HG03457 (cell line): ENCODE results near the gene FGF21.

ENCODE experiments used
- ATAC-seq: cut with Tn5 transposase; IDR thresholded peaks from one replicate; pipeline ENCODE4 v1.9.1; 2021; ENCODE audit warnings: moderate number of reproducible peaks; ENCODE audit not compliant: unreplicated experiment

FGF21 gene

DNA sequence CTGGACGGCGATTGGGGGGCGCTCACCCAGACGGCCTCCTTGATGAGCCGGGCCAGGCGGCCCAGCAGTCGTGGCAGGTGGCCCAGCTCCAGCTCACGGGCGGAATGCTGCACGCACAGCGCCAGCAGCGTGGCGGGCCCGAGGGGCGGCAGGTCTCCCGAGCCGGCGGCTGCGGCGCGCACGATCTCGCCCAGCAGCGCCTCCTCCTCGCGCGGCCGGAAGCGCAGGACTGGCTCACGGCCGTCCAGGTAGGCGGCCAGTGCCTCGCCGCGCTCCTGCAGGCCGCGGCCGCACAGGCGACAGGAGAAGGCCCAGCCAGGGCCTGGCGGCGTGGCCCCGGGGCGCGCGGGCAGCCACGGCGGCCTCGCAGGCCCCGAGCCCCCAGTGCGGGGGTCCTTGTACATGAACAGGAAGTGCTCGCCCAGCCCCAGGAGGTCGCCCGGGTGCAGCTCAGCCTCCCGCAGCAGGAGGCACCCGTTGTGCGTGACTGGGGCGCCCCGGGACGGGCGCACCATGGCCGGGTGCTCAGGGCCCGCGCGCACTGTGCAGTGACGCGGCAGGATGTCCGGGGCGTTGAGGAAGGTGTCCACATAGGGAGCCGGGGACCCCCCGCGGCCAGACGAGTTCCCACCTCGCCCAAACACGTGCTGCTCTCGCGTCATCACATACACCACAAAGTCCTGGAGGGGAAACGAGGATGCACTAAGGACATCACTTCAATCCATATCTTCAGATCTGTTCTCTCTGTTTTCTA, 26.2 kb upstream of the FGF21 start:
- no peak for ATAC-seq

DNA sequence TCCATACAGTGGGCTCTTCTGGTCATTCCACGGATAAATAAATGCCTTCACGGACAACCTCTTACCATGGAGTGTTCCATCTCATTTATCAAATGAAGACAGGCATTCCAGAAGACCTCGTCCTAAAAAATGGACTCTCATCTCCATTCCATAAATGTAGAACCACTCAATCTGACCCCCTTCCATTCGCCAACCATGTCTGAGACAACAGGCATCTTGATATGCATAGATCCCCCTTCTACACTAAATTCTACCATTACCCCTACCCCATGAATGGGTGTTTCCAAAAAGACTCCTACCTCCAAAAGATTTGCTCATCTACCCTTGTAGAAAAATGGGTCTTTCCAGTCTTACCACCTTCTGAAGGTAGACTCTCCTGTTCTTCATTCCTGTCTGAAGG, 23.9 kb upstream of the FGF21 start:
- no peak for ATAC-seq

DNA sequence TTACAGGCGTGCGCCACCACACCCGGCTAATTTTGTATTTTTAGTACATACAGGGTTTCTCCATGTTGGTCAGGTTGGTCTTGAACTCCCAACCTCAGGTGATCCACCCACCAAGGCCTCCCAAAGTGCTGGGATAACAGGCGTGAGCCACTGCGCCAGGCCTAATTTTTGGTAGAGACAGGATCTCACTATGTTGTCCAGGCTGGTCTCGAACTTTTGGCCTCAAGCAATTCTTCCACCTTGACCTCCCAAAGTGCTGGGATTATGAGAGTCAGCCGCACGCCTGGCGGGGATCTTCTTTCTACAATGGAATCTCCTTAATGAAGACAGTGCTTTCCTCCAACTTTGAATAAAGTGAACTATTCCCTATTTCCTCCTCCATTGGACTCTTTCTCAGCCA, 20.7 kb upstream of the FGF21 start:
- no peak for ATAC-seq

DNA sequence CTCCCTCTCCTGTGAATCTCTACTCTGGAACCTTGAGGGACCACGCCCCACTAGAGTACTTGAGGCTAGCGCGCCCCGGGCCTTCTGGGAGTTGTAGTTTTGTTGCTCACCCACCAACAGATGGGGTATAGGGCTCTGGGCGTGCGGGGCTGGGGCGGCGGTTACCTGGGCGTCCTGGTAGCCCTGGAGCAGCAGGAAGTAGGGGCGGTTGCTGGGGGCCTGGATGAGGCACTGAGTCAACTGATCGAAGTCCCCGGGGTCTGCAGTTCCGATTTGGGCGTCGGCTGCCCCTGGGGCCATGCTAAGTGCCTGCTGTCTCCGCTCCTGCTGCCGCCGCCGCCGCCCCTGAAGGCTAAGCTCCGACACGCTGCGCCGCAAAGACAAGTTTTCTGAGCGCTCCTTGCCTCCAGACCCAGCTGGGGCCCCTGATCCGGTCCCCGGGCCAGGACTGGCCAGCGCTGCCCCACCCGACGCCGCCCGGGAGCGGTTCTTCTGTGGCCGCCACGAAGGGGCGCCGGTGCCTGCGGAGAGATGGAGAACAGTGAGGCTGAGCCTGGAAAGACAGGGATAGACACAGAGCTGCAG, 20.2 kb upstream of the FGF21 start:
- no peak for ATAC-seq

DNA sequence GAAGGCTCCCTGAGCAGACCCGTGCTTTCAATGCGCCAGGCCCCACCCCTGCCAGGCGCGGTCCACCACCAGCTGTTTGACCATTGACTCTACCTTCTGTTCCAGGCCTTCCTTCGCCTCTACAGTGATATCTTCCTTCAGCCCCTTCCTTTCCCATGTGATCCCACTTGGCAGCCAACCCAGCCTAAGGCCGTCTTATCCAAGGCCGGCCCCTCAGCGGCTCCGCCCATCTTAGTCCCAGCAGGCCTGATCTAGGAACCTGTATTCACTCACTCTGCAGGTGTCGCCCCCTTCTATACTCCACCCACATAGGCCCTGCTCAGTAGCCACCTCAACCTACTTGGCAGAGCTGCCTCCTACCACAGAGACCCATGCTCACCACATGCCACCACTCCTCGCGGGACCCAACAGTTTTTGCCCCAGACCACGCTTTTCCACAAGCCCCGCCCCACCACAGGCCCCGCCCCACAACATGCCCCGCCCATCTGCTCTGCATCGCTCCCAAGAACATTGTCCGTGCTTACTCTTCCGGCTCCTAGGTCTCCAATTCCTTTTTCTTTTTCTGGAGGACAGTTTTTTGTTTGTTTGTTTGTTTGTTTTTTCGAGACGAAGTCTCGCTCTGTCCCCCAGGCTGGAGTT, 17.8 kb upstream of the FGF21 start:
- ATAC-seq, result no peak

- peak; percentile 59 for ATAC-seq
Observed at GRCh38 chr19:48738557-48739403, 16.5 kb upstream of the FGF21 start.

DNA sequence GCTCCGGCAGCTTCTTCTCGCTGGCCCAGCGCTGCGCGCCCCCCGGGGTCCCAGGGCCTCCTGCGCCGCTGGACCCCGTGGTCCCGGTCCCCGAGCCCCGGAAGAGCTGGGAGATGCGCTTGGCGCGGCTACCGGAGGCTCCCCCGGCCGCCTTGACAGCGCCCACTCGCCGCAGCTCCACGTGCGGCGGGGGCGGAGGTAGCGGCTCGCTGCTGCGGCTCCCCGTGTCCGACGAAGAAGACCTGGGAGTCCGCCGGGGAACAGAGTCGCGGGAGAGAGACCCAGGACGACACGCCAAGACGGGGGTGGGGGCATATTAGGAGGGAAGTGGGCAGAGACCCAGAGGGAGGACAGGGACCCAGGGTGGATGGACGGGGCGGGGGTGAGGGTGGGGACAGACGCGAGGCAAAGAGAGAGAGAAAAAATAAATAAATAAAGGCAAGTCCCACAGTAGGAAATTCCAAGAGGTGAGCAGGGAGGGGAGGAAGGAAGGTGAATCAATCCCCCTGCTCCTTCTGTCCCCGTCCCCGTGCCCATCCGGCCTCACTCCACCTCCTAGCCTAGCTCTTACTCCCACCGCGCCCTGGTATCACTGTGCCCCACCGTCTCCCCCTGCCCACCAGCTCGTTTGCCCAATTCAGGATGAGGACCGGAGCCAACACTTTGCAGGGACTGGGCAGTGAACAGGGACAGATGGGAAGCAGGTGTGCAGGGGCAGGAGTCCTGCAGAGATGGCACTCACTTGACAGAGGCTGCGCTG, 15.7 kb upstream of the FGF21 start:
- no peak for ATAC-seq

DNA sequence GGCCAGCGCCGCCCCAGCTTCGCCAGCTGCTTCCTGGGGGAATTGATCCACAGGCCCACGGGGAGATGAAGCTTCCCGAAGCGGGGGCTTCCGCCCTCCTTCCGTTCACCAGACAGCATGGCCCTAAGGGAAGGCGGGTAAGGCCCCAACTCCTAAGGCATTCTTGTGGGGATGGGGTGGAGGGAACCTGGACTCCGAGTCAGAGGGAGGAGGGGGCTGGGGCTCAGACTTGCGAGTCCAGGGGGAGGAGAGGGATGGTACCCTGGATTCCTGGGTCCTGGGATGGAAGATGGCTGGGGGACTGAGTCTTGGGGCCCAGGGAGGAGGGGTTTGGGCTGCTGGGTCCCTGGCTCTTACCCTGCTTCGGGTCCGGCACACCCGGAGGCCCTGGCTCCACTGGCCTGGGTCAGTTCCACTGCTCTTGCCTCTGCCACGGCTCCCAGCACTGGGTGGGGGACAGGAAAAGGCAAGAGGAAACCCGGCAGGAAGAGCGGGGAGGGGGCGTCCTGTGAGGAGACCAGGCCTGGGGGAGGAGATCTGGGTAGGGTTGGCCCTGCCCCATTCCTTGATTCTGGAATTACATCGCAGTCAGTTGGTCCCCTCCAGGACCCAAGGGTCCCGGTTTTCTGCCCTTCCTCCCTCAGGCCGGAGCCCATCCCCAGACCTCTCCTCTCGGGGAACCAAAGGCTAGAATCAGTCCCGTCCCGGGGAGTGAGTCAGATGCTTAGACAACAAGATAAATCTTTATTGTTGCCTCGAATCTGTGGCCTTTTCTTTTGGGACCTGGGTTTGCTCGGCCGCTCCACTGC, 15.0 kb upstream of the FGF21 start, which contains the start of gene RASIP1:
Gene RASIP1 (minus strand): TSS at position 447 of the 809 bp plus-strand sequence. CDS start 328 bp downstream, at position 119.
- ATAC-seq, result no peak

DNA sequence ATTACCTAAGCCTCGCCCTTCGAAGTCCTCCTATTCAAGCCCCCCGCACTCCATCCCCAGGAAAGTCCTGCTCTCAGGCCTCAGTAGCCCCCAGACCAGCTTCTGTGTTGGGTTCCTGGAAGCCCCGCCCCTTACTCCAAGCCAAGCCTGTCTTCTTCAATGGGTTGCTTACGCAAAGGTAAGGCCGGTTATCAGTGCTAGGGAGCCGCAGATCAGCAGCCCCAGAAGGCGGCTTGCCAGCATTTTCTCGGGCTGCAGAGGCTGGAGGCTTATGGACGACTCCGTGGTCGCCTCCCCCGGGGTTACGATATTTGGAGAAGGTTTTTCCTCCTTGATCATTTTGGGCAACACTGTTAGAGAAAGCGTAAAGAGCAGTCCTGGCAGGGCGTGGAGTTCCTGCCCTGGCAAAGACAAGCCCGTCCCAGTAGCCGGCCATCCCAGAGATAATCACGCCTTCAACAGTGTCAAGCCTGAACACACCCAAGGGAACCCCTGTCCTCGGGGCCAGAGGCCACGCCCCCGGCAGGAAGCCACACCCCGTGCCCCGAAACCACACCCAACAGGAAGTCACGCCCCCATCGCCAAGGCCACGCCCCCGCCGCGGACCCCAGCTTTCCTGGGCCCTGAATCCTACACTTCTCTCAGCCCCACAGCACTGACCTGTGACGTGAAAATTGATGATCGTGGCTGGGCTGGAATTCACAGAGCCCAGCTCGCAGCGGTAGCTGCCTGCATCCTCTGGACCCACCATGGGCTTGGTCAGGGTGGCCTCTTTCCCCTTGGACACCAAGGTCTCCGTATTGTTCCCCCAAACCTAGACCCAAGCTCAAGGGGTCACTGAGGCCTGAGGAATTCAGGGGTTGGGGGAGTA, 14.0 kb upstream of the FGF21 start:
- ATAC-seq, result no peak

GRCh38 chr19:48742096-48742495, 13.2 kb upstream of the FGF21 start:
- no peak for ATAC-seq

DNA sequence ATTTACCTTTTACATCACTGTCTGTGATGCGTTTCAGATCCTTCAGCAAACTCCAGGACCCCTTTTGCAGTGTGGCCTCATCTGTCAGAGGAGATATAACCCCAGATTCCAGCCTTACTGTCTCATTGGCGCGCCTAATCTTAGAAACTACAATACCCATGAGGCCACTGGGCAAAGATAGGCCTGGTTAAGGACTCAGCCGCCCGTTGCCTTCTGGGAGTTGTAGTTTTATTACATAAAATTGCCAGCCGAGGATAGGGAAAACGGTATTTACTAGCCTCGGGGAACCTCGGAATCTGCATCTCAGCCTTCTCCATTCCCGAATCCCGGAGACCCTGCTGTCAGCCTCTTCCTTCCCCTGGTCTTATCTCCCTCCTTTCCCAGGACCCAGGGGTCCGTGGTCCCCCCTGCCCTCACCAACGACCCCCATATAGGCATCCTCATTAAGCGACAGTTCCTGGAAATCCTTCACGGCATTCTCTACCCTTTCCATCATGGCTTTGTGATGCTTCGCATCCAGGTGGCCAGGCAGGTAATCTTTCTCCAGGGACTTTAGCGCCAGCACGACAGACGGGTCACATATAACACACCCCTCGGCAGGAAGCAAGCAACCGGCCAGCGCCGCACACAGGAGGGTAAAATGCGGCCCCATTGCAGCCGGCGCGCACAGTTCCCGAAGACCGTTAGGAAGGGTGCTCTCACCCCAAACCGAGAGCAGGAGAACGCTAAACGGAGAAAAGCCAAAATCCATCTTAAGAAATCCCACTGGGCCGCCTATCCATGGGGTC, 9.9 kb upstream of the FGF21 start:
- no peak for ATAC-seq

GRCh38 chr19:48746110-48746509, 9.2 kb upstream of the FGF21 start:
- no peak for ATAC-seq

- ATAC-seq, result no peak
Observed at GRCh38 chr19:48746738-48747575, 8.4 kb upstream of the FGF21 start, which contains the start of gene IZUMO1. IZUMO1 (minus strand) TSS chr19:48746909; CDS start chr19:48745859, 1,050 bp downstream.

- no peak for ATAC-seq
Observed at GRCh38 chr19:48749571-48750198, 5.6 kb upstream of the FGF21 start.

- no peak for ATAC-seq
Observed at GRCh38 chr19:48750351-48750750, 5.0 kb upstream of the FGF21 start.

DNA sequence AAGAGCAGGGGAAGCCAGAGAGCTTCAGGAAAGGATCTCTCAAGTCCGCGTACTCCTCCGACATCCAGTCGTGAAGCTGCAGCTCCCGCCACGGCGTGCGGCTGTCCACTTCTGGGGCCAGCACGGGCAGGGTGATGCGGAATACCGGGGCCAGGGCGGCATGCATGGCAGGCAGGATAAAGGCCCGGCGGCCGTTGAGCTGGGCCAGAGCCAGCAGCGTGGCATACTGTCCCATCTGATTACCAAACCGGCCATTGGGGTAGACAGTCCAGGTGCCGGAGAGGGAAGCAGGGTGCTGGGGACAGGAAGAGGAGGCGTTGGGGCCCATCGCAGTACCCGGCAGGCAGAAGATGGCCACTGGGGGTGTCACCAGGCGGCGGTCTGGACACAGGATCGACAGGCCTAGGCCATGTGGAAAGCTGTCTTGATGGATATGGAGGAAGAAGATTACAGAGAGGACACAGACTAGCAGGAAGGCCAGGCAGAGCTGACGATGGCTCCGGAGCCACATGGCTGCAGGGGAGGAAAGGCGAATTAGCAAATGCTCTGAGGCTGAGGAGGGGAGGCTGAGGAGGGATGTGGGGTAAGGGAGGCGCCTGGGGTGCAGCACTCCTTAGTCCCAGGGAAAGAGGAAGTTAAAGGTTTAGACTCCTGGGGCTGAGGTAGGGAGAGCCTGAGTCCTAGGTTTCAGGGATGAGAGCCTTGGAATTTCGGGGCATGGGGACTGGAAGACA, 4.4 kb upstream of the FGF21 start:
- no peak for ATAC-seq
